Central memory CD4-positive, alpha-beta T cell (primary cell): ENCODE data around the gene DPP7.
A peak's percentile ranks its signal among the peaks of the same experiment; 100 is the strongest.

ENCODE experiments used
- DNase-seq: peaks from one replicate; pipeline ENCODE4 v3.0.0; 2022

The DPP7 gene

GRCh38 chr9:137110911-137111787 lies 3.4 kb downstream of the DPP7 start:
- DNase-seq = no peak

GRCh38 chr9:137110147-137110910 lies 4.2 kb downstream of the DPP7 start:
- DNase-seq = no peak

GRCh38 chr9:137109250-137110146 lies 5.0 kb downstream of the DPP7 start:
- no peak for DNase-seq

GRCh38 chr9:137108608-137109249 lies 5.8 kb downstream of the DPP7 start:
- DNase-seq = no peak

GRCh38 chr9:137107982-137108381 lies 6.6 kb downstream of the DPP7 start:
- DNase-seq = no peak

- DNase-seq = no peak
Observed at GRCh38 chr9:137107312-137107921, 7.1 kb downstream of the DPP7 start.

- no peak for DNase-seq
Observed at GRCh38 chr9:137106662-137107250, 7.8 kb downstream of the DPP7 start.

GRCh38 chr9:137105814-137106661 lies 8.5 kb downstream of the DPP7 start:
- DNase-seq = no peak

GRCh38 chr9:137103206-137103999 lies 11.1 kb downstream of the DPP7 start:
- DNase-seq = no peak

- DNase-seq = no peak
Observed at GRCh38 chr9:137099231-137099630, 15.3 kb downstream of the DPP7 start.

GRCh38 chr9:137097761-137098462 lies 16.6 kb downstream of the DPP7 start:
- no peak for DNase-seq

- DNase-seq = no peak
Observed at GRCh38 chr9:137096785-137097546, 17.6 kb downstream of the DPP7 start.

- peak; percentile 91 for DNase-seq
Observed at GRCh38 chr9:137095664-137096517, 18.6 kb downstream of the DPP7 start.

- no peak for DNase-seq
Observed at GRCh38 chr9:137089232-137089947, 25.1 kb downstream of the DPP7 start.

GRCh38 chr9:137088121-137088520 lies 26.4 kb downstream of the DPP7 start:
- no peak for DNase-seq

GRCh38 chr9:137087409-137087925 lies 27.1 kb downstream of the DPP7 start:
- DNase-seq = no peak
